ENCODE results near the gene BCAR3.

BCAR3 gene

GRCh38 chr1:93525431-93525830 is 156.2 kb downstream of the BCAR3 start:
- no peak for DNase-seq (ENCODE audit: extremely low read depth, low read depth)
- TF ChIP-seq, protein P1, sequence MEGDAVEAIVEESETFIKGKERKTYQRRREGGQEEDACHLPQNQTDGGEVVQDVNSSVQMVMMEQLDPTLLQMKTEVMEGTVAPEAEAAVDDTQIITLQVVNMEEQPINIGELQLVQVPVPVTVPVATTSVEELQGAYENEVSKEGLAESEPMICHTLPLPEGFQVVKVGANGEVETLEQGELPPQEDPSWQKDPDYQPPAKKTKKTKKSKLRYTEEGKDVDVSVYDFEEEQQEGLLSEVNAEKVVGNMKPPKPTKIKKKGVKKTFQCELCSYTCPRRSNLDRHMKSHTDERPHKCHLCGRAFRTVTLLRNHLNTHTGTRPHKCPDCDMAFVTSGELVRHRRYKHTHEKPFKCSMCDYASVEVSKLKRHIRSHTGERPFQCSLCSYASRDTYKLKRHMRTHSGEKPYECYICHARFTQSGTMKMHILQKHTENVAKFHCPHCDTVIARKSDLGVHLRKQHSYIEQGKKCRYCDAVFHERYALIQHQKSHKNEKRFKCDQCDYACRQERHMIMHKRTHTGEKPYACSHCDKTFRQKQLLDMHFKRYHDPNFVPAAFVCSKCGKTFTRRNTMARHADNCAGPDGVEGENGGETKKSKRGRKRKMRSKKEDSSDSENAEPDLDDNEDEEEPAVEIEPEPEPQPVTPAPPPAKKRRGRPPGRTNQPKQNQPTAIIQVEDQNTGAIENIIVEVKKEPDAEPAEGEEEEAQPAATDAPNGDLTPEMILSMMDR (IDR thresholded peaks at IDR 0.05; ENCODE audit: low read depth, low read length, missing control alignments), result no peak
- no peak overlapping the region for H3K4me3 ChIP-seq (replicated peaks; ENCODE audit: low read depth, low read length)

DNA sequence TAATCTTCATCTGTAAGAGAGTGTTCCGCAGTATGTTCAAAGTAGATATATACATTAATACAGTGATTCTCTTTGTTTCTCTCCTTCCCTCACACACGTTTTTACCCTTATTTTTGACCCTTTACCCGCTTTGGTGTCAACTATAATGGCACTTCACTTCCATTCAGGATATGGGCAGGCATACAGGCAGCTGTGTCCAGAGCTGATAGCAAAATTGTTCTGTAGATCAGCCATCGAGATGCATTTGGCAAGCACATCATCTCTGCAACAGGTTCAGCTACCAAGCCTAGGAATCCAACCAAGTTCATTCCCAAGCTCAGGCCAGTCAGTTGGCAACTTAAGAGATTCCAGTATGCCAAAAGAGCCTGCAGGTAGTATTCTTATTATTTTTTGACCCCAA is 158.9 kb downstream of the BCAR3 start:
- TF ChIP-seq, protein P1 (IDR thresholded peaks at IDR 0.05; ENCODE audit: low read depth, low read length, missing control alignments), result no peak
- H3K4me3 ChIP-seq (replicated peaks; ENCODE audit: low read depth, low read length), result no peak overlapping the region
- DNase-seq (ENCODE audit: extremely low read depth, low read depth), result no peak

GRCh38 chr1:93521618-93522017 is 160.0 kb downstream of the BCAR3 start:
- no peak for DNase-seq (ENCODE audit: extremely low read depth, low read depth)
- TF ChIP-seq, protein P1 (IDR thresholded peaks at IDR 0.05; ENCODE audit: low read depth, low read length, missing control alignments), result no peak
- no peak overlapping the region for H3K4me3 ChIP-seq (replicated peaks; ENCODE audit: low read depth, low read length)

GRCh38 chr1:93519199-93519829 is 162.3 kb downstream of the BCAR3 start:
- no peak overlapping the region for H3K4me3 ChIP-seq (replicated peaks; ENCODE audit: low read depth, low read length)
- TF ChIP-seq, protein P1 (IDR thresholded peaks at IDR 0.05; ENCODE audit: low read depth, low read length, missing control alignments), result no peak
- no peak for DNase-seq (ENCODE audit: extremely low read depth, low read depth)

- TF ChIP-seq, protein P1 (IDR thresholded peaks at IDR 0.05; ENCODE audit: low read depth, low read length, missing control alignments), result no peak
- DNase-seq (ENCODE audit: extremely low read depth, low read depth), result no peak
Measured at GRCh38 chr1:93518516-93518915, 163.1 kb downstream of the BCAR3 start.

DNA sequence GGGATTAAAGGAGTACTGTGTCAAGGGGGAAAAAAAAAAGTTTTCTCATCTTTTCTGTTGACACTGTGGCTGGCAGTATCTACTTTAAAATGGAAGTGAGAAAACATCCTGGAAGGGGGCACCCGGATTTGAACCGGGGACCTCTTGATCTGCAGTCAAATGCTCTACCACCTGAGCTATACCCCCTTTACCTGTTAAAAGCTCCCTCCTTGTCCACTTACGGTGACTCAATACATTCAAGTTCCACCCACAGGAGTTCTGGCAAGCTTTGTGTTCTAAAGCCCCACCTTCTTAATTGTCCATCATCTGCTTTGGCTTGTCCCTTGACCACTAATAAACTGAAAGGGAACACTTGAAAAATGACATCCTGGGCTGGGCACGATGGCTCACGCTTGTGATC is 165.5 kb downstream of the BCAR3 start:
- TF ChIP-seq, protein P1 (IDR thresholded peaks at IDR 0.05; ENCODE audit: low read depth, low read length, missing control alignments), result no peak
- DNase-seq (ENCODE audit: extremely low read depth, low read depth), result no peak
- no peak overlapping the region for H3K4me3 ChIP-seq (replicated peaks; ENCODE audit: low read depth, low read length)

More at GRCh38 chr1:93518516-93518915, 163.1 kb downstream of the BCAR3 start:
- H3K4me3 ChIP-seq (replicated peaks; ENCODE audit: low read depth, low read length), result no peak overlapping the region
